PC-9 (cell line): ENCODE results near the gene CACNA2D1. TPM values are rescaled to one million over a fixed set of nuclear protein-coding genes. Genes with fewer than 3 reads are reported as not detected.

ENCODE experiments used
- BruUV-seq: library from RNA; stranded (reverse); fragments of 400-500 nt; replicated peaks from 2 replicates; lab custom pipeline; 2021; lab: Mats Ljungman, UMichigan
- CTCF ChIA-PET: fragments of 300-600 bp; sonication (Branson Sonifier 250); formaldehyde crosslinking; loops from one replicate; lab custom pipeline; 2022; ENCODE audit warnings: antibody characterized with exemption; lab: Charles Lee
- POLR2A ChIA-PET: fragments of 300-600 bp; sonication (Branson Sonifier 250); formaldehyde crosslinking; loops from one replicate; lab custom pipeline; 2022; ENCODE audit warnings: antibody characterized with exemption; ENCODE audit not compliant: unreplicated experiment; lab: Charles Lee
- DNase-seq, 2 experiments: peaks; one replicate each; pipeline versions ENCODE4 v3.0.0 to v3.0.0-alpha.2; 2015 to 2022; ENCODE audit warnings: mixed read lengths in 1 of 2
- H2AFZ ChIP-seq: fragments of 200-600 bp; sonication (generic); 2 replicates; pipeline ENCODE4 v1.8.1; 2017; ENCODE audit warnings: antibody characterized with exemption
- H3F3A ChIP-seq: fragments of 200-600 bp; sonication (generic); 2 replicates; pipeline ENCODE4 v1.8.1; 2017; ENCODE audit warnings: antibody characterized with exemption, mild to moderate bottlenecking, low read depth; ENCODE audit not compliant: insufficient read depth
- H3K27ac ChIP-seq: fragments of 200-600 bp; sonication (generic); 2 replicates; pipeline ENCODE4 v1.6.1; 2016; ENCODE audit warnings: mixed run types
- H3K27me3 ChIP-seq: fragments of 200-600 bp; sonication (generic); 2 replicates; pipeline ENCODE4 v1.6.1; 2016; ENCODE audit warnings: low read depth, mixed run types; ENCODE audit not compliant: insufficient read depth
- H3K36me3 ChIP-seq: fragments of 200-600 bp; sonication (generic); 2 replicates; pipeline ENCODE4 v1.6.1; 2016; ENCODE audit warnings: low read depth, mixed run types
- H3K4me1 ChIP-seq: fragments of 200-600 bp; sonication (generic); replicated peaks from 2 replicates; pipeline ENCODE4 v1.6.1; 2016; ENCODE audit warnings: mixed run types; ENCODE audit not compliant: insufficient read depth
- H3K4me2 ChIP-seq: fragments of 200-600 bp; sonication (generic); 2 replicates; pipeline ENCODE4 v1.6.1; 2017; ENCODE audit warnings: mixed run types
- H3K4me3 ChIP-seq: fragments of 200-600 bp; sonication (generic); 2 replicates; pipeline ENCODE4 v1.6.1; 2016; ENCODE audit warnings: mixed run types
- H3K79me2 ChIP-seq: fragments of 200-600 bp; sonication (generic); 2 replicates; pipeline ENCODE4 v1.6.1; 2017; ENCODE audit warnings: low read depth, mixed run types
- H3K9me2 ChIP-seq: fragments of 200-600 bp; sonication (generic); 2 replicates; pipeline ENCODE4 v1.8.1; 2017; ENCODE audit warnings: mild to moderate bottlenecking; ENCODE audit not compliant: insufficient read depth
- H3K9me3 ChIP-seq: fragments of 200-600 bp; sonication (generic); 2 replicates; pipeline ENCODE4 v1.8.1; 2016; ENCODE audit warnings: low read depth; ENCODE audit not compliant: insufficient read depth
- H4K20me1 ChIP-seq: fragments of 200-600 bp; sonication (generic); 2 replicates; pipeline ENCODE4 v1.8.1; 2017; ENCODE audit not compliant: insufficient read depth
- EZH2 ChIP-seq: fragments of 200-600 bp; sonication (generic); IDR thresholded peaks from 2 replicates; pipeline ENCODE4 v1.8.0; 2017; ENCODE audit warnings: antibody characterized with exemption, low read depth
- intact Hi-C: fragments of 100-400 bp; cut with micrococcal nuclease; formaldehyde crosslinking; loops from one replicate; pipeline ENCODE4 v1.10.0; 2022; ENCODE audit not compliant: unreplicated experiment
- total RNA-seq: library from RNA; stranded (reverse); gene quantifications from 2 replicates; pipeline ENCODE4 v1.2.3, GENCODE V29; 2021
- TF ChIP-seq, protein P1 (sequence below): fragments of 200-600 bp; sonication (generic); conservative IDR thresholded peaks from 2 replicates; pipeline ENCODE4 v1.6.1; 2017; ENCODE audit warnings: mixed run types, antibody characterized with exemption, mild to moderate bottlenecking, moderate library complexity

Gene CACNA2D1
- total RNA-seq, 1 experiment from 2014 or later = 3.2 TPM

DNA sequence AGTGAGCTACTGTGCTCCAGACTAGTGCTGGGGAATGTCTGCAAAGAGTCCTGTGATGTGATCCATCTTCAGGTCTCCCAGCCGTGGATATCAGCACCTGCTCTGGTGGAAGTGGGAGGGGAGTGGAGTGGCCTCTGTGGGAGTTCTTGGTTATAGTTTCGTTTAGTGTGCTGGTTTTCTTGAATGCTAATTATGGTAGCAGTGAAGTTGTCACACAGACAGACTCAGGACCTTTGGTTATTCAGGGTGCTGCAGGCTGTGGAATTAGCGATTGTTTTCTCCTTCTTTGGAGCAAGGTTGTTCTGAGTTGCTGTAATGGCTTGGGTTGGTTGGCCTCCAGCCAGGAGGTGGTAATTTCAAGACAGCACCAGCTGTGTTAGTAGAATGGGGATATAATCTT lies 541.0 kb downstream of the CACNA2D1 start:
- Histone ChIP-seq H3K79me2 (no peaks in the 10 kb centered on the region), H3F3A (no peaks in the 10 kb centered on the region), H3K36me3 (no peaks in the 10 kb centered on the region), H3K9me2 (no peaks in the 10 kb centered on the region), H3K4me3 (no peak overlapping the region), H3K4me1 (no peaks in the 10 kb centered on the region), H4K20me1 (no peaks in the 10 kb centered on the region), H3K27me3 (no peaks in the 10 kb centered on the region), H3K4me2 (no peak overlapping the region), H3K27ac (no peak overlapping the region), H2AFZ (no peak overlapping the region), H3K9me3 (no peaks in the 10 kb centered on the region)
- no TSS peak for BruUV-seq
- CTCF ChIA-PET = no interaction called here
- no peak for DNase-seq
- intact Hi-C loops = no loop called here
- POLR2A ChIA-PET = no interaction called here
- no peak for TF ChIP-seq EZH2
- TF ChIP-seq, protein P1, sequence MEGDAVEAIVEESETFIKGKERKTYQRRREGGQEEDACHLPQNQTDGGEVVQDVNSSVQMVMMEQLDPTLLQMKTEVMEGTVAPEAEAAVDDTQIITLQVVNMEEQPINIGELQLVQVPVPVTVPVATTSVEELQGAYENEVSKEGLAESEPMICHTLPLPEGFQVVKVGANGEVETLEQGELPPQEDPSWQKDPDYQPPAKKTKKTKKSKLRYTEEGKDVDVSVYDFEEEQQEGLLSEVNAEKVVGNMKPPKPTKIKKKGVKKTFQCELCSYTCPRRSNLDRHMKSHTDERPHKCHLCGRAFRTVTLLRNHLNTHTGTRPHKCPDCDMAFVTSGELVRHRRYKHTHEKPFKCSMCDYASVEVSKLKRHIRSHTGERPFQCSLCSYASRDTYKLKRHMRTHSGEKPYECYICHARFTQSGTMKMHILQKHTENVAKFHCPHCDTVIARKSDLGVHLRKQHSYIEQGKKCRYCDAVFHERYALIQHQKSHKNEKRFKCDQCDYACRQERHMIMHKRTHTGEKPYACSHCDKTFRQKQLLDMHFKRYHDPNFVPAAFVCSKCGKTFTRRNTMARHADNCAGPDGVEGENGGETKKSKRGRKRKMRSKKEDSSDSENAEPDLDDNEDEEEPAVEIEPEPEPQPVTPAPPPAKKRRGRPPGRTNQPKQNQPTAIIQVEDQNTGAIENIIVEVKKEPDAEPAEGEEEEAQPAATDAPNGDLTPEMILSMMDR = no peak
